ENCODE measurements around the gene RASA3.
"Not testable (repeated sequence)": the region's sequence is repeated elsewhere in the genome, so short reads cannot be mapped to it uniquely, and the experiment has no call there.

The RASA3 gene

GRCh38 chr13:114114006-114114640 is 18.3 kb downstream of the RASA3 start:
- no peak for DNase-seq (ENCODE audit: low spot score)

GRCh38 chr13:114113395-114113794 is 19.0 kb downstream of the RASA3 start:
- not testable (repeated sequence) for DNase-seq (ENCODE audit: low spot score)

- DNase-seq (ENCODE audit: low spot score): no peak
Measured at GRCh38 chr13:114112826-114113322, 19.5 kb downstream of the RASA3 start.

- DNase-seq (ENCODE audit: low spot score): no peak
Measured at GRCh38 chr13:114112231-114112825, 20.1 kb downstream of the RASA3 start.

- DNase-seq (ENCODE audit: low spot score): no peak
Measured at GRCh38 chr13:114111577-114111976, 20.8 kb downstream of the RASA3 start.

- not testable (repeated sequence) for DNase-seq (ENCODE audit: low spot score)
Measured at GRCh38 chr13:114110830-114111189, 21.6 kb downstream of the RASA3 start.

- no peak for DNase-seq (ENCODE audit: low spot score)
Measured at GRCh38 chr13:114110091-114110829, 22.2 kb downstream of the RASA3 start.

GRCh38 chr13:114109641-114110041 is 22.8 kb downstream of the RASA3 start:
- DNase-seq (ENCODE audit: low spot score): no peak

GRCh38 chr13:114108894-114109293 is 23.5 kb downstream of the RASA3 start:
- no peak for DNase-seq (ENCODE audit: low spot score)

GRCh38 chr13:114108141-114108761 is 24.2 kb downstream of the RASA3 start:
- DNase-seq (ENCODE audit: low spot score): no peak

- DNase-seq (ENCODE audit: low spot score): no peak
Measured at GRCh38 chr13:114107686-114108081, 24.7 kb downstream of the RASA3 start.

GRCh38 chr13:114106991-114107685 is 25.3 kb downstream of the RASA3 start:
- DNase-seq (ENCODE audit: low spot score): no peak

GRCh38 chr13:114106526-114106925 is 25.9 kb downstream of the RASA3 start:
- DNase-seq (ENCODE audit: low spot score): no peak

- DNase-seq (ENCODE audit: low spot score): no peak
Measured at GRCh38 chr13:114105521-114106225, 26.8 kb downstream of the RASA3 start.

GRCh38 chr13:114104655-114105520 is 27.5 kb downstream of the RASA3 start:
- no peak for DNase-seq (ENCODE audit: low spot score)

GRCh38 chr13:114103801-114104654 is 28.4 kb downstream of the RASA3 start:
- no peak for DNase-seq (ENCODE audit: low spot score)

GRCh38 chr13:114103289-114103621 is 29.2 kb downstream of the RASA3 start:
- DNase-seq (ENCODE audit: low spot score): not testable (repeated sequence)

- DNase-seq (ENCODE audit: low spot score): no peak
Measured at GRCh38 chr13:114102521-114103288, 29.7 kb downstream of the RASA3 start.

GRCh38 chr13:114102131-114102520 is 30.3 kb downstream of the RASA3 start:
- no peak for DNase-seq (ENCODE audit: low spot score)
